ENCODE results near the gene HARBI1.

HARBI1 gene

DNA sequence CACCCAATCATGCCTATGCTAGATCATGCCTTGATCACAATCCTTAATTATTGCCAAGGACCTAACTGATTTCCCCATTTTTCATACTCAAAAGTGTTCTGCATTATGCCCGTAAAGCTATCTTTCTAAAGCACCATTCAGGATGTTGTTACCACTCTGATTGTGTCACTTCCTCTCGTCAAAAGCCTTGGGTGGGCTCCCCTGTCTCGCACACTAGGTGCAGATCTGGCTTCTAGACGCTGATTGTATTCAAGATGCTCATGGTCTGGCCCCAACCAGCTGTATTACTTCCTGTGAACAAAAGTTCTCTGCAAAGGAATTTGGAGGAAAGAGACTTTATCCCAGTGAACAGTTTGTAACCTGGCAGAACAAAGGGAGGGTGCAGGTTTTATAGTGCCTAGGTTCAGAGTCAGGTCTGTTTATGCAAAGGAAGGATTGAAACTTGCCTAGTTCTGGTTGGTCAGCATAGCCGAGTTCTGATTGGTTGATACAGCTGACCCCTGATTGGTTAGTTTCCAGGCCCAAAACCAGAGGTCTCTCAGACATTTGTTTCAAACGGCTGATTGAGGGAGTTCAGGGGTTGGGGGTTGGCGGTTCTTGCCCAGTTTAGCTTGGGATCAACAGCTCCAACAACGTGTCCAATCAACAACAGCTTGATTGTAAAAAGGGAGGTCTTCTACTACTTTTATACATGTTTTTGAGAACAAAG is 25.8 kb upstream of the HARBI1 start:
- H3K36me3 ChIP-seq (ENCODE audit: insufficient read depth, low read length) = peaks cover 4% of the 10 kb centered on the region
- no peak overlapping the region for H3K9ac ChIP-seq (ENCODE audit: low read depth, low read length)
- no peaks in the 10 kb centered on the region for H3K4me1 ChIP-seq (ENCODE audit: insufficient read depth, low read length)
- no peaks in the 10 kb centered on the region for H3K9me3 ChIP-seq (ENCODE audit: control insufficient read depth, insufficient read depth, low read length)

DNA sequence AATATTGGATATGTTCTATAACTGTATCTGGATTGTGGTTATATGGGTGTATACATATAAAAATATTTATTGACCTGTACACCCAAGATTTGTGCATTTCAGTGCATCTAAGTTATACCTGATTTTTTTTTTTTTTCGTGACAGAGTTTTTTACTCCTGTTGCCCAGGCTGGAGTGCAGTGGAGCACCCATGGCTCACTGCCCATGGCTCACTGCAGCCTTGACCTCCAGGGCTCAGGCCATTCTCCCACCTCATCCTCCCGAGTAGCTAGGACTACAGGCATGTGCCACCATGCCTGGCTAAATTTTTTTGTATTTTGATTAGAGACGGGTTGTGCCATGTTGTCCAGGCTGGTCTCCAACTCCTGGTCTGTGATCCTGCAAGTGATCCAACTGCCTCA is 24.6 kb upstream of the HARBI1 start:
- H3K4me1 ChIP-seq (ENCODE audit: insufficient read depth, low read length) = no peaks in the 10 kb centered on the region
- H3K9me3 ChIP-seq (ENCODE audit: control insufficient read depth, insufficient read depth, low read length) = no peaks in the 10 kb centered on the region
- peaks cover 4% of the 10 kb centered on the region for H3K36me3 ChIP-seq (ENCODE audit: insufficient read depth, low read length)
- no peak overlapping the region for H3K9ac ChIP-seq (ENCODE audit: low read depth, low read length)

DNA sequence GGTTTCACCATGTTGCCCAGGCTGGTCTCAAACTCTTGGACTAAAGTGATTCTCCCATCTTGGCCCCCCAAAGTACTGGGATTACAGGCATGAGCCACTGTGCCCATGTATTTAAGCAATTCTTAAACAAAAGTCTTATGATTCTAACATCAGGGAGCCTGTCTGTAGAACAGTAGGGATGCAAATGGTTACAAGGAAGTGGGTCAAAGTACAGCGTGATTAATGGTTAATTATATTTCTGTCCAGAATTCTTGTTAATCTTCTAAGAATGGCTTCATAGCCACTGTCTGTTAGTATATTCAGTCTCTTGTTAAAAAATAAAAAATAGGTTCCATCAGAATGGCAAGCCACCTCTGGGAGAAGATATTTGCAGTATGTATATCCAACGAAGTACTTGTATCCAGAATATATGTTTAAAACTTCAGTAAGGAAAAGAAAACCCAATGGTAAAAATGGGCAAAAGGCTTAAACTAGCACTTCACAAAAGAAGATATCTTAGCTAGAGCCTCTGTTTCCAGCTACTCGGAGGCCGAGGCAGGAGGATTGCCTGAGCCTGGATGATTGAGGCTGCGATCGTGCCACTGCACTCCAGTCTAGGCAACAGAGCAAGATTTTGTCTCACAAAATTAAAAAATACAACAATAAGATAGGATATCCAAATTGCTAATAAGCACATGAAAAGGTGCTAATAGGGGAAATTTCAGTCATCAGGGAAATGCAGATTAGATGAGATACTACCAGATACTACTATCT is 23.2 kb upstream of the HARBI1 start:
- Histone ChIP-seq H3K4me1 (ENCODE audit: insufficient read depth, low read length) (no peaks in the 10 kb centered on the region), H3K9ac (ENCODE audit: low read depth, low read length) (no peak overlapping the region), H3K36me3 (ENCODE audit: insufficient read depth, low read length) (peaks cover 4% of the 10 kb centered on the region; the same call in 1 of the 2 replicates), H3K9me3 (ENCODE audit: control insufficient read depth, insufficient read depth, low read length) (no peaks in the 10 kb centered on the region)

DNA sequence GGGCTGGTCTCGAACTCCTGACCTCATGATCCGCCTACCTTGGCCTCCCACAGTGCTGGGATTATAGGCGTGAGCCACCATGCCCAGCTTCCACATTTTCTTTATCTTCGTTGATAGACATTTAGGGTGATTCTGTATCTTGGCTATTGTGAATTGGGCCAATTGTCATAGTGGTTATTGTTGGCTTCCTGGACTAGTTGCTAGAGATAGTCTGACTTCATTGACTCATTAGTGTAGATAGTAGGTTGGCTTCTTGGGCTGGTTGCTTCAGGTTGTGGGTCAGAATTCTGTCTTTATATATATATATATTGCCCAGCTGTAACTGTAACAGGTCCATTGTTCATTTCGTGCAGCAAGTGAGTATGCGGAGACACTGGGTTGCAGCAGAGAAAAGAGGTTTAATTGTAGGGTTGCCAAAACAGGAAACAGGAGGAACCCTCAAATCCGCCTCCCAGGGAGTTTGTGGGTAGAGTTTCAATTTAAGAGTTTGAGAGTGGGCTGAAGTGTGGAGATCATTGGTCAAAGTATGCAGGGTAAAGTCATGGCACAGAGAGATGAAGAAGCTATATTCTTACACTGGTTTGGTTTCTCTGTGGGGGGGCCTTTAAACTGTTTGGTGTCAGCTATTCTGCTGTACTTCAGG is 22.3 kb upstream of the HARBI1 start:
- H3K9ac ChIP-seq (ENCODE audit: low read depth, low read length) = no peak overlapping the region
- no peaks in the 10 kb centered on the region for H3K4me1 ChIP-seq (ENCODE audit: insufficient read depth, low read length)
- H3K9me3 ChIP-seq (ENCODE audit: control insufficient read depth, insufficient read depth, low read length) = no peaks in the 10 kb centered on the region
- H3K36me3 ChIP-seq (ENCODE audit: insufficient read depth, low read length) = no peaks in the 10 kb centered on the region; the same call in 1 of the 2 replicates

DNA sequence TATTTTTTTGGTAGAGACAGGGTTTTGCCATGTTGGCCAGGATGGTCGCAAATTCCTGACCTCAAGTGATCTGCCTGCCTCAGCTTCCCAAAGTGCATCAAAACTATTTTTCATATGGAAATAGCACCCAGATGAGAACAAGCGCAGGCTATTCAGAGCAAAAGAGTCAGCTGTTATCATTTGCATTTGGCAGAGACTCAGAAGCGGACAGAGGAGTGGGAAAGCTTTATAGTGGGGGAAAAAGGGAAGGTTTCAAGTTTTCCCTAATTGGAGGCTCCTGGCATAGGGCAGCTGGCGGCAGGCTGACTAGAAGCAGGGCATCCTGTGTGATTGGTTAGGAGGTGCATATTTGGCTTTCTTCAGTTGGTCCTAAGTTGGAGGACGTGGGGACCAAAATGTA is 20.5 kb upstream of the HARBI1 start:
- no peaks in the 10 kb centered on the region; the same call in 1 of the 2 replicates for H3K36me3 ChIP-seq (ENCODE audit: insufficient read depth, low read length)
- H3K9ac ChIP-seq (ENCODE audit: low read depth, low read length) = no peak overlapping the region
- H3K4me1 ChIP-seq (ENCODE audit: insufficient read depth, low read length) = no peaks in the 10 kb centered on the region

DNA sequence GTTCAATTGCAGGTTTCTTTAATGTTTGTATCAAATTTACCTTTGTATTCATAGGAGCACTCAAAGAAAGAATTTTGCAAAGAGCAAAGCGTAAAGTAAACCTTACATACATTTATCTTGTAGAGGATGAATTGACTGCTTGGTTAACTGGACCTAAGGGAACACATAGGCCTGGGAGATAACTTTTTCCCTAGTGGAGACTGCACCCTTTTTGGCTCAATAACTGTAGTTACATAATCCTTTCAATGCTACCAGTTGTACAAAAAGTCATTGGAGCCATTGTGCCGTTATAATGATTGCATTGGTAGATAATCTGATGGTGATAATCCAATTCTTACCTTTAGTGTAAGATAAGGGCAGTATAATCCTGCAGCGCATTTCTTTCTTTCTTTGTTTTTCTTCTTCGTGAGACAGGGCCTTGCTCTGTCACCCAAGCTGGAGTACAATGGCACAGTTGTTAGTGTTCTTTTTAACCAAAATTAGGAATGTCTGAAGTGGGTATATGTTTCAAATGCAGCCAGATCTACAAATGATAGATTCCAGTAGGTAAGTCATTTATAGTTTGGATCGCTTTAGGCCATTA is 18.6 kb upstream of the HARBI1 start:
- no peaks in the 10 kb centered on the region for H3K4me1 ChIP-seq (ENCODE audit: insufficient read depth, low read length)
- no peaks in the 10 kb centered on the region; the same call in 1 of the 2 replicates for H3K36me3 ChIP-seq (ENCODE audit: insufficient read depth, low read length)
- H3K9me3 ChIP-seq (ENCODE audit: control insufficient read depth, insufficient read depth, low read length) = no peaks in the 10 kb centered on the region
- no peak overlapping the region for H3K9ac ChIP-seq (ENCODE audit: low read depth, low read length)

More for the DNA sequence above, 20.5 kb upstream of the HARBI1 start:
- H3K9me3 ChIP-seq (ENCODE audit: control insufficient read depth, insufficient read depth, low read length) = no peaks in the 10 kb centered on the region

DNA sequence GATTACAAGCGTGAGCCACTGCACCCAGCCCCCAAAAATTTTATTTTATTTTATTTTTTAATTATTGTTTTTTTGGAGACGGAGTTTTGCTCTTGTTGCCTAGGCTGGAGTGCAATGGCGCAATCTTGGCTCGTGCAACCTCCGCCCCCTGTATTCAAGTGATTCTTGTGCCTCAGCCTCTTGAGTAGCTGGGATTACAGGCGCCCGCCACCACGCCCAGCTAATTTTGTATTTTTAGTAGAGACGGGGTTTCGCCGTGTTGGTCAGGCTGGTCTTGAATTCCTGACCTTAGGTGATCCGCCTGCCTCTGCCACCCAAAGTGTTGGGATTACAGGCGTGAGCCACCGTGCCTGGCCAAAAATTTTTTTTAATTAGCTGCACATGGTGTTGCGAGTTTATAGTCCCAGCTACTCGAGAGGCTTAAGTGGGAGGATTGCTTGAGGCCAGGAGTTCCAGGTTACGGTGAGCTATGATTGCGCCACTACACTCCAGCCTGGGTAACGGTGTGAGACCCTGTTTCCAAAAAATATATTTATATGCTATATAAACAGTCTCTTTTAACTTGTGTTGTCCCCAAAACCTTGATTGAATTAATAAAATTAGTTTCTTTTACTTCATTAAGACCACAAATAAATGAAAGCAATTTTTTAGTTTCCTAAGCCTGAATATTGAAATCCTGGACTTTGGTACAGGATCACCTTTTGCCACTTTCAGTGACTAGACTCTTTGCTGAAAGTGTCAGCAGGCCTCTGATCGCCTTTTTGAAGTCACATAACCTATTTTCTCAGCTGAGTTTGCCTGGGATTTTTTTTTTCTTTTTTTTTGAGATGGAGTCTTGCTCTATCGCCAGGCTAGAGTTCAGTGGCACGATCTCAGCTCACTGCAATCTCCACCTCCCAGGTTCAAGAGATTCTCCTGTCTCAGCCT is 16.5 kb upstream of the HARBI1 start:
- Histone ChIP-seq H3K4me1 (ENCODE audit: insufficient read depth, low read length) (no peaks in the 10 kb centered on the region), H3K36me3 (ENCODE audit: insufficient read depth, low read length) (peaks cover 4% of the 10 kb centered on the region), H3K9ac (ENCODE audit: low read depth, low read length) (no peak overlapping the region), H3K9me3 (ENCODE audit: control insufficient read depth, insufficient read depth, low read length) (no peaks in the 10 kb centered on the region)

DNA sequence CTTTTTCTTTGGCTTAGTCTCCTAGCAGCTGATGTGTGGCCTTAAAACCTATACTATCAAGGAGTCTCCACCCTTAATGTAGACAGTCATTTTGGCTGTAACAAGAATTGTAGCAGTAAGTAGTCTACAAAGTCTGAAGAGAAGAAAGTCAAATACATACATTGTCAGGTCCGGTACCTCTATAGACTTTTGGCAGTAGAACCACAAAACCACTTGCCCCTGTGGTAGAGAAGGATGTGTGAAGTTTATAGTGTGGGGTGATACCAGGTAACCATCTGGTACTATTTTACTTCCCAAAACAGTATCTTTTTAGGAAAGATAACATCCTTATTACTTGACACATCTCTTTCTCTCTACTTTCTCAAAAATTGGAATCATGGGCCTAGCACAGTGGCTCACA is 15.5 kb upstream of the HARBI1 start:
- H3K4me1 ChIP-seq (ENCODE audit: insufficient read depth, low read length) = no peaks in the 10 kb centered on the region
- H3K36me3 ChIP-seq (ENCODE audit: insufficient read depth, low read length) = peaks cover 4% of the 10 kb centered on the region
- H3K9ac ChIP-seq (ENCODE audit: low read depth, low read length) = no peak overlapping the region
- H3K9me3 ChIP-seq (ENCODE audit: control insufficient read depth, insufficient read depth, low read length) = no peaks in the 10 kb centered on the region

DNA sequence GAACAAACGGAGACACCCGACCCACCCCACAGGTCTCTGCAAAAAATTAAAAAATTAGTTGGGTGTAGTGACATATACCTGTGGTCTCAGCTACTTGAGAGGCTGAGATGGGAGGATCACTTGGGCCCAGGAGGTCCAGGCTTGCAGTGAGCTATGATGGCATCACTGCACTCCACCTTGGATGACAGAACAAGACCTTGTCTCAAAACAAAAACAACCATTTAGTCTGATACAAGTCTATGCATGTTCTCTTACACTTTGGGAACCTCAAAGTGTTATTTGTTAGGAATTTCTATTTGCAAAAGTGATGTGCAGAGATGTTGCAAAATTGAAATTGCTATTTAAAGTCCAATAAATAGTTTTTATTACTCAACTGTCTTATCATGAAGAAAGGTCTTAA is 14.6 kb upstream of the HARBI1 start:
- no peak overlapping the region for H3K9ac ChIP-seq (ENCODE audit: low read depth, low read length)
- no peaks in the 10 kb centered on the region for H3K4me1 ChIP-seq (ENCODE audit: insufficient read depth, low read length)
- H3K36me3 ChIP-seq (ENCODE audit: insufficient read depth, low read length) = peaks cover 4% of the 10 kb centered on the region
- H3K9me3 ChIP-seq (ENCODE audit: control insufficient read depth, insufficient read depth, low read length) = no peaks in the 10 kb centered on the region

DNA sequence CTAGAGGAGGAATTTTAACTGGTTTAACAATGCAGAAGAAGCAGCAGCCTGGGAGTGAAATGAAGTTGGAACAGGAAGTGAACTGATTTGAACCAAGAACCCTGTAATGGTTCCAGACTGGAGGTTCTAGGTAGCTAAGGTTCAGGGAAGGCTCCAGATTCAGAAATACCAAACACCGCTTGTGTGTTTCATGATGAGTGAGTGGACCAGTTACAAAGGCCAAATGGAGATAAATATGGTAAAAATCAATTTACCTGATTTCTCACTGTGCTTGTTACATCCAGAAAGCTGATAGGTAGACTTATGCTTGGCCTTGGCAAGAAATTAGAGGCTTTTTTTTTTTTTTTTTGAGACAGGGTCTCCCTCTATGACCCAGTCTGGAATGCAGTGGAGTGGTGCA is 13.2 kb upstream of the HARBI1 start:
- no peak overlapping the region for H3K9ac ChIP-seq (ENCODE audit: low read depth, low read length)
- H3K4me1 ChIP-seq (ENCODE audit: insufficient read depth, low read length) = no peaks in the 10 kb centered on the region
- no peaks in the 10 kb centered on the region for H3K9me3 ChIP-seq (ENCODE audit: control insufficient read depth, insufficient read depth, low read length)
- peaks cover 9% of the 10 kb centered on the region for H3K36me3 ChIP-seq (ENCODE audit: insufficient read depth, low read length)

DNA sequence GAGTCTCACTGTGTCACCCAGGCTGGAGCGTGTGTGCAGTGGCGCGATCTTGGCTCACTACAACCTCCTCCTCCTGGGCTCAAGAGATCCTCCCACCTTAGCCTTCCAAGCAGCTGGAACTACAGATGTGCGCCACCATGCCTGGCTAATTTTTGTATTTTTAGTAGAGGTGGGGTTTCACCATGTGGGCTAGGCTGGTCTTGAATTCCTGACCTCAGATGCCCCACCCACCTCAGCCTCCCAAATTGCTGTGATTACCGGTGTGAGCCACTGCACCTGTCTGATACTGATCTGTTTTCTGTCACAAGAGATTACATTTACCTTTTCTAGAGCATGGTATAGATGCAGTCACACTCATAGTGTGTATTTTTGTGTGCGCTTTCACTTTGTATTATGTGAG is 11.9 kb upstream of the HARBI1 start:
- H3K36me3 ChIP-seq (ENCODE audit: insufficient read depth, low read length) = peaks cover 9% of the 10 kb centered on the region
- no peaks in the 10 kb centered on the region for H3K9me3 ChIP-seq (ENCODE audit: control insufficient read depth, insufficient read depth, low read length)
- H3K4me1 ChIP-seq (ENCODE audit: insufficient read depth, low read length) = no peaks in the 10 kb centered on the region
- no peak overlapping the region for H3K9ac ChIP-seq (ENCODE audit: low read depth, low read length)

DNA sequence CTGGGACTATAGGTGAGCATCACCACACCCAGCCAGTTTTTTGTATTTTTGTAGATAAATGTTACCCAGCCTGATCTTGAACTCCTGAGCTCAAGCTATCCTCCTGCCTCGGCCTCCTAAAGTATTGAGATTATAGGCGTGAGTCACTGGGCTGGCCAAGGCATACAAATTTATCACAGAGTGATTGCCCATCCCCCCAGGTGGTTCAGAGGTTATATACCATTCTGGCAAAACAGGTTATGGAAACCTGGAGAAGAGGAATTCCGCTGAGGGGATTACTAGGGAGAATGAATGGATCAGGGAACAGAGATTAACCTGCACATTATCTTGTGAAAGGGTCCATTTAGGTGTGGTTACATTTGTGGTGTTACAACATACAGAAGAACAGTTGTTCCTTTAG is 8.4 kb upstream of the HARBI1 start:
- peaks cover 13% of the 10 kb centered on the region for H3K36me3 ChIP-seq (ENCODE audit: insufficient read depth, low read length)
- no peaks in the 10 kb centered on the region for H3K4me1 ChIP-seq (ENCODE audit: insufficient read depth, low read length)
- no peak overlapping the region for H3K9ac ChIP-seq (ENCODE audit: low read depth, low read length)
- no peaks in the 10 kb centered on the region for H3K9me3 ChIP-seq (ENCODE audit: control insufficient read depth, insufficient read depth, low read length)

DNA sequence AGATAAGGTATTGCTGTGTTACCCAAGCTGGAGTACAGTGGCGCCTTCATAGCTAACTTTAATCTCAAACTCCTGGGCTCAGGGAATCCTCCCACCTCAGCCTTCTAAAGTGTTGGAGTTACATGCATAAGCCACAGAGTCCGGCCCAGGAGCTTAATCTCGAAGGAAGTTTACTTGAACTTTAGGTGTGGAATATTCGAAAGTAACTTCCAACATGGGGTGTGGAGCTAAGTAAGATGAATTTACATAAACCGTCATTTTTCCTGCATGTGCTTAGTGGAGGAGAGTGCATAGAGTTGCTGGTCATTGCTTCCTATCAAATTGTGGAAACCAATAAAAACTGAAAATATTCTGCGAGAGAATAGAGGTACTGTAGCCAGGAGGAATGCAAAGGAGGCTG is 1.8 kb upstream of the HARBI1 start:
- peaks cover 4% of the 10 kb centered on the region; the same call in 1 of the 2 replicates for H3K4me1 ChIP-seq (ENCODE audit: insufficient read depth, low read length)
- peaks cover 4% of the 10 kb centered on the region; the same call in 1 of the 2 replicates for H3K36me3 ChIP-seq (ENCODE audit: insufficient read depth, low read length)
- H3K9ac ChIP-seq (ENCODE audit: low read depth, low read length) = no peak overlapping the region
- H3K9me3 ChIP-seq (ENCODE audit: control insufficient read depth, insufficient read depth, low read length) = no peaks in the 10 kb centered on the region

DNA sequence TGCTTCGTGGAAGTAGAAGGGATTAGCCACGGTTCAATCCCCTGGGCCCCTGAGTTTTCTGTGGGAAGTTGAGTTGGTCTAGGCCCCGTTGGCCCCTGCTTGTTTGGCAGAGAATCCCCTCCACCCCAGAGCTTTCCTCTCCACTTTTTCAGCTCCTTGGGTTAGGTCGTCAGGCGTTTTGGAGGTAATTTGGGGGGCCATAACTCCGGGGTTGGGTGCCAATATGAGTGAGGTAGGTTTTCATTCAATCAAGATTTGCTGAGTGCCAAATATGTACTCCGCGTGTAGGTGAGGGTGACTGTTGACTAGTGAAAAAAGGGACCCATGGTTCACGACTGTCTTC is 916 bp upstream of the HARBI1 start:
- Histone ChIP-seq H3K4me1 (ENCODE audit: insufficient read depth, low read length) (peaks cover 4% of the 10 kb centered on the region; the same call in 1 of the 2 replicates), H3K9ac (ENCODE audit: low read depth, low read length) (peak overlapping the region; percentile 75), H3K9me3 (ENCODE audit: control insufficient read depth, insufficient read depth, low read length) (no peaks in the 10 kb centered on the region), H3K36me3 (ENCODE audit: insufficient read depth, low read length) (peaks cover 4% of the 10 kb centered on the region; the same call in 1 of the 2 replicates)
